Activated naive CD8-positive, alpha-beta T cell treated with anti-CD3 and anti-CD28 coated beads, Interleukin-2, amount 50 U/mL, for 16 hours (primary cell): ENCODE measurements around the gene THBD.

ENCODE experiments used
- DNase-seq: peaks from one replicate; pipeline ENCODE4 v3.0.0-alpha.2; 2020; ENCODE audit warnings: low read depth, low spot score

THBD gene

DNA sequence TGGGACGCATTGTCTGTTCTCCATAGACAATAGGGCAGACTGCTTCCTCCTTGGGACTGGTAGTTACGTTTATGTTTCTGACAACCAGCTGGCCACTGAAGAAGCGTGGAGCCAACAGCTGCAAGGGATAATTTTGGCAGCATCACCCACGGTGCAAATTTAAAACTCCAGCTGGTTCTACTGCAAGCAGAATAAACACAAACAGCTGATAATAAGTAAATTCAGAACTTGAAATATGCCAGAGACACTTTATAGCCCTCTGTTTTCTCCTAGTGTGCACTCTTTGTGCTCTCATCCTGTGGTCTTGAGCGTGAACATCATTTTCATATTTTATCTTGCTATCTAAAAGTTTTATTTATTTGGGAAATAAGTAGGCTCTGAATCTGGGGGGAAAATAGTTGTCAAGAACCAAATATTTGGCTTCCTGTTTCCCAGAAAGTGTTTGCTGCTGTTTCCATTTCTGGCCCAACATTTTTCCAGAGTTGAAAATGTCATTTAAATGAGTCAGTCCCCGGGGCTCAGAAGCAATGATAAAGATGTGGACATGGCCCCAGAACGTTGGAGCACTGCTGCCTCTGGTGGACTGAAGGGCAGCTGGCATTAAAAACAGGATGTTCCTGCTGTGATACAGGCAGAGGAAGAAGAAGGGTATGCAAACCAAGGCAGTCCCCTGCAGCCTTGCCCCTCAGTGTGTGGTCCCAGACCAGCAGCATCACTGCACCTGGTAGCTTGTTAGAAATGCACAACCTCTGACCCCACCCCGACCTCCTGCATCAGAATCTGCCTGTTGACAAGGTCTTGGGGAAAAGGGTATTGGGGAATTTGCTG is 12.5 kb upstream of the THBD start:
- no peak for DNase-seq

GRCh38 chr20:23061262-23061661 is 11.8 kb upstream of the THBD start:
- DNase-seq = no peak

GRCh38 chr20:23060629-23061028 is 11.2 kb upstream of the THBD start:
- DNase-seq = no peak

- DNase-seq = no peak
Observed at GRCh38 chr20:23059846-23060245, 10.4 kb upstream of the THBD start.

DNA sequence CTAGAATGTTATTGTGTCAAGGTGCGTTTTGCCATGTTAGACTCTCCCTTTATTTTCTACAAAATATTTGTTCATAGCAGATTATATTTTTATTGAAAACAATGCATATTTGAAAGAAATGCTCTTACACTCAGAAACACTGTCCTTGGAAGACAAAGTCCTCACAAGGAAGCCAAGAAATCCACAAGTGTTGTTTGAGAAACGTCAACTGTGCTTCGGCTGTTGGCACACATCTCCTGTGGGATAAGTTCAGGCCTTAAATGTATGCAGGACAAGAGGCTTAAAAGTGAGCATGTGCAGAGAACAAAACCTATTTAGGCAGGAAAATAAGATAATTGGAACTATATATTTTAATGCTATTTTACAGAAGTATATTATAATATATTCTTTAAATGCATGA is 9.5 kb upstream of the THBD start:
- DNase-seq = no peak

DNA sequence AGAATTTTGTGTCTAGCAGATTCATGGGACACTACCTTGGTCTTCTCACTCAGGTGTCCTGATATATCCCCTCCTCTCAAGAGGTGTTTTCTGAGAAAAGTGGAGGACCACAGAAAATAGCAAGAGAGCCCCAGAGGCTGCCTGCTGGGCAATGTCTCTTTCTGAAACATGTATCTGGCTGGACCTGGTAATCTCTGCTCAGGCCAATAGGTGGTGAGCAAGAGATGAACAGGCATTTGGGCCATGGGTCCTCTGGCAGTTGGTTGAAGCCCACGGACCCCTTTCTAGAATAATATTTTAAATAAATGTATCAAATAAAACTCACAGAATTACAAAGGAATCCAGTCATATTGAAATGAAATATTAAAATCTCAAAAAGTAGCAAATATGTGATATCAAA is 8.8 kb upstream of the THBD start:
- DNase-seq = no peak

- DNase-seq = no peak
Observed at GRCh38 chr20:23052904-23053303, 3.4 kb upstream of the THBD start.

DNA sequence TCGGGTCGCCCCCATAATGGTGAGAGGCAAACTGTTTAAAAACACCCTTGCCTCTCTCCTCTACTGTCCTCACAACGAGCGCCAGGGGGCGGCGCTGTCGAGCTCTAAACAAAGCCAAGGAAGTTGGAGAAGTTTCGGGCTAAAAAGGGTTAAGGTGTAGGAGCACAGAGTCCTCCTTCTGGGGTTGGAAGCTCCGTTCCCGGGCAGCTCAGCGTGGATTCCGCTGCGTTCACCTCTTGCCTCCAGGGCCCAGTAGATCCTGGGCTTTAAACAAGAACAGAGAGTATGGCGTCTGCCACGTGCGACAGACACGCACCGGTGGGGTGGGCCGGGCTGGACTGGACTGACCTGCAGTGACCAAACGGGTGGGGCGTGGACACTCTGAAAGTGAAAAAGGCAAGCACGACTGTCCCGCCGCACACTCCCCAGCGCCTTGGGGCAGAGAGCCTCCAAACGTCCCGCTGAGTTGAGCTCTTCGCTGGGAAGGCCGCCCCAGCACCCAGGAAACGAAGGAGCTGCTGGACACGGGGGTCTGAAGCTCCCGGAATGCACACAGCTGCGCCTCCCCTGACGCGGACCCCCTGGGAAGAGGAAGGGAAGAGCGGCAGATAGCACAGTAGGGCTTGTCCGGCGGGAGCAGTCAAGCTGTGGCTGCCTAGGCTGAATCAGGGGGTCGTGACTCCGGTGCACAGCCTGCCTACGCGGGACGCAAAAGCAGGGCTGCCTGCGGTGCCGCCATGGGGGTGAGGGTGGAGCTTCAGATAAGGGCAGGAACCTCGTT is 1.6 kb upstream of the THBD start:
- no peak for DNase-seq

DNA sequence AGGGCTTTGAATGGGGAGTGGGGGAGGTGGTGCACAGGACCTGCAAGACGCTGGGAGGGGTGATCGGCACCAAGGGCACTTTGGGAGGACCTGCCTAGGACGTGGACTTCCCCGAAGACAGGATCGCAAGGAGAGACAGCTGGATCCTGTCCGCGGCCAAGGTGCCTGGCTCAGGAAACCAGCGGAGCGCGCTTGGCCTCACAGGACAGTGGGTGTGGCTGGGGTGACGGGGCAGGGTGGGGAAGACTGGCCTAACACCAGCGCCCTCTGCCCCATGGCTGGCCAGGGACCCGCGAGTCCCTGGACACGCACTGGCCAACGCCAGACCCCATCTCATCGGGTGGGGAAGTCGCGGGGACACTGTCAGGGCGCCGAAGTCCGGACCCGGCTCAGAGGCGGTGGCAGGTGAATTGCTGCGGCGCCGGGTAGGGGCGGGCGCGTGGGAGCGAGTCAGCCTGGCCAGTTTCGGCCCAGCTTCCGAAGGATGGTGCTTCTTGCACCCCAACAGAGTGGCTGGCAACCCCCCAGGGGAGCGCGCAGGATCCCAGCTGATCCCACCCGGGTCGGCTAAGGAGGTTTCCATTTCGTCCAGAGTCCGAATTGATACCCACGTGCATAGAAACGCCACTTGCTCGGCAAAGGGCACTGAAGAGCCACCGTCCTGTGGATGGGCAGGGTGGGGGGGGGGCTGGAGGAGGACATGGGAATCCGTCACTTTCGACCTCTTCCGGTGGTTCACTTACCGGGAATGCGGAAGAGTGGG is 785 bp upstream of the THBD start:
- DNase-seq = no peak

- DNase-seq = no peak
Observed at GRCh38 chr20:23048283-23049200, 930 bp downstream of the THBD start.

- no peak for DNase-seq
Observed at GRCh38 chr20:23047738-23048214, 1.7 kb downstream of the THBD start.

GRCh38 chr20:23047001-23047737 is 2.3 kb downstream of the THBD start:
- DNase-seq = no peak

DNA sequence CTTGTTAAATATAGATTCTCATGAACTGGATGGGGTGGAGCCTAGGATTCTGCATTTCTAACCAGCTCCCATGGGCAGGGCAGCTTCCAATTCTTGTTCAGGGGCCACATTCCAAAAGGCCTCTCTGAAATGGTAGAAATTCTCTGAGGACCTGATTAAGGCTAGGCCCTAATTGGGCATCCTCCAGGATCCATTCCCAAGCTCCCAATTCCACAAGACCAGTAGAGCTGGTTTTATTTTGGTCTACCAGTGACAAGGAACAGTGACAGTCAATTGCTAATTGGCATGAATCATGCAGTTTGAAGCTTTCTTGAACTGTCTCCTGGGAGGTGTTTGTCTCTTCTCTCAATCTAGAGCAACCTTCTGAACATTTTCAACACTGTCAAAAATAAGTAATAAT is 3.0 kb downstream of the THBD start:
- DNase-seq = no peak

DNA sequence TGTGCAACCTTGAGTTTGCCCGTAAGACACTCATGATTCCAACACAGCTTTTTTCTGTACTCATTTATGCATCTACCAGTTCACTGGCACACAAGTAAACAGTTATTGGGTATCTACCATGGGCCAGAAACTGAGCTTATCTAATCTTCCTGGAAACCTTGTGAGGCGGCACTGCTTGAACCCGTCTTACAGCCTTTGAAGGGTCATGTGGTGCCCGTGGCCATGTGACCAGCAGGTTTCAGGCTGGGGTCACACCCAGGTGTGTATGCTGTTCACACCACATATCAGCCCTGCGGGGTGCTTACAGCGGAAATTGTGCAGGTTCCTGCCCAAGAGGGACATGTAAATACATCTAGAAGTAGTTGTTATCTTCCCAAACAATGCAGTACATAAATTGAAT is 6.1 kb downstream of the THBD start:
- DNase-seq = no peak

DNA sequence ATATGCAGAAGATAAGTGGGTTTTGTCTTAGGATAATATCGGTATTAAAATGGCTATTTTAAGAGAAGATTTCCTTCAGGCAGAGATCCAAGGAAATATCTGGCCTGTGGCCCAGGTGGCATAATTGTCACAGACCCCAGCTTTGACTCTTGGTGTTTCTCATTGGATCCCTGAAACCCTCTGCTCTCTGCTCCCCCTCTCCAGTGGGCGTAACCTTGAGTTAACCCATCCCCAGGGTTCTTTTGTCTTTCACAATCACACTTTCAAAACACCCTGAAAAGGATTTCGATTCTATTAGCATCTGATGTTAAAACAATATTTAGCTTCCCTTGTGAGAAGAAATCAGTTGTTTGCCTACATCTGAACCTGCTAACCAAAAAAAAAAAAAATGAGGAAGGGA is 7.2 kb downstream of the THBD start:
- DNase-seq = no peak

DNA sequence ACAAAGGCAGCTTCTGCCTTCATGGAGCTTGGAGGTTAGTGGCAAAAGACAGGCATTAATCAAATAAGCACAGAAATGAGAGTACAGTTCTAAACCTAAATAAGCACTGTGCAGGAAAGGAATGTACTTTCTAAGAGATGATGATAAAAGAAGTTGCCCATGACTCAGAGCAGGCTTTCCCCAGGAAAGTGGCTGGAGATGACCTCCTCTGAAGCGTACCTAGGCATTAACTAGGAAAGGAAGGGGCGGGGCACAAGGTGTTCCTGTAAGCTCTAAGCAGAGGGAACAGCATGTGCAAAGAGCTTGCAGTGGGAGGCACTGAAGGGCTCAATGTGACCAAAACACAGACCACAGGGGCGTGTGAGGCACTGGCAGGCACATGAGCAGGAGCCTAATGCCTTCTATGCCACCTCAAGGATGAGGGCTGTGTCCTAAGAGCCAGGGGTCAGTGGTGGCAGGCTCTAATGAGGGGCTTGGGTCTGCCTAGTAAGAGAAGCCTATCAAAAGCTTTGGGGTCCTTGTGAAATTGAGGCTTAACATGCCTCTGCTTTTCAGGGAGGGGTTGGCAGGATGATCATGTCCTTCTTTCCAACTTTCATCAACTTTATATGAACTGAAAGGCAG is 9.5 kb downstream of the THBD start:
- DNase-seq = no peak

- DNase-seq = no peak
Observed at GRCh38 chr20:23039136-23039875, 10.2 kb downstream of the THBD start.

GRCh38 chr20:23037017-23037481 is 12.4 kb downstream of the THBD start:
- no peak for DNase-seq

- DNase-seq = no peak
Observed at GRCh38 chr20:23036371-23036770, 13.1 kb downstream of the THBD start.
